Stimulated activated naive B cell treated with anti-CD40 and anti-IgM and Interleukin-4, amounts not matched to agents 10 μg/mL and 1 μg/mL and 100 μg/mL, for 72 hours (primary cell): Measurements from ENCODE around the gene NFKBIL1.
"Not testable (repeated sequence)": the region's sequence is repeated elsewhere in the genome, so short reads cannot be mapped to it uniquely, and the experiment has no call there.

Experiments
- ATAC-seq, 2 donors: fragments of 150-1000 bp; cut with Tn5 transposase; replicated peaks; 2 replicates each; pipeline ENCODE4 v1.10.0; 2021; ENCODE audit warnings: moderate library complexity in 1 of 2
- DNase-seq: peaks from one replicate; pipeline ENCODE4 v3.0.0; 2021
- H3K27ac Mint-ChIP-seq: one replicate; pipeline ENCODE4 v1.8.0; 2022; ENCODE audit warnings: mild to moderate bottlenecking, mixed read lengths
- H3K27me3 Mint-ChIP-seq, 2 donors: one replicate each; pipeline ENCODE4 v1.8.0; 2022; ENCODE audit warnings: mixed read lengths in 2 of 2
- H3K36me3 Mint-ChIP-seq, 2 donors: one replicate each; pipeline ENCODE4 v1.8.0; 2022; ENCODE audit warnings: mixed read lengths in 2 of 2, mild to moderate bottlenecking in 1 of 2
- H3K4me1 Mint-ChIP-seq, 2 donors: one replicate each; pipeline ENCODE4 v1.8.0; 2022; ENCODE audit warnings: mixed read lengths in 2 of 2, mild to moderate bottlenecking in 1 of 2
- H3K4me3 Mint-ChIP-seq, 2 donors: one replicate each; pipeline ENCODE4 v1.8.0; 2022; ENCODE audit warnings: mild to moderate bottlenecking in 2 of 2, mixed read lengths in 2 of 2, moderate library complexity in 1 of 2
- H3K9me3 Mint-ChIP-seq, 2 donors: one replicate each; pipeline ENCODE4 v1.8.0; 2022; ENCODE audit warnings: mixed read lengths in 2 of 2, mild to moderate bottlenecking in 1 of 2

NFKBIL1 gene

DNA sequence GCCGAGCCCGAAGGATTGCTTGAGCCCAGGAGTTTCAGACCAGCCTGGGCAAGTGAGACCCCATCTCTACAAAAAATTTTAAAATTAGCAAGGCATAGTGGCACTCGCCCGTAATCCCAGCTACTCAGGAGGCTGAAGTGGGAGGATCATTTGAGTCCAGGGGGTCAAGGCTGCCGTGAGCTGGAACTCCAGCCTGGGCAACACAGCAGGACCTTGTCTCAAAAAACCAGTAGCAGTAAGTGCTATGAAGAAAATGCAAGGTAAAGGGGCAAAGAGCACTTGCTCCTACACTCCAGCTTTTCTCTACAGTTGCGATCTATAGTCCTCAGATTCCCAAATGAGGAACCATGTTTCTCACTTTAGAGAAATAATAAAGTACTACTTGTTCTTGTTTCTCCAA lies 3.8 kb upstream of the NFKBIL1 start:
- DNase-seq (no peak), ATAC-seq (no peak)
- Mint-ChIP-seq H3K4me3 (no peak overlapping the region), H3K4me1 (peaks cover 36 to 52% of the 10 kb centered on the region in 2 donors), H3K27me3 (no peaks in the 10 kb centered on the region), H3K9me3 (no peaks in the 10 kb centered on the region), H3K27ac (no peak overlapping the region), H3K36me3 (peaks cover 27 to 30% of the 10 kb centered on the region in 2 donors)

- Mint-ChIP-seq H3K9me3 (no peaks in the 10 kb centered on the region), H3K27ac (no peak overlapping the region), H3K36me3 (peaks cover 20 to 27% of the 10 kb centered on the region in 2 donors), H3K4me1 (peaks cover 30 to 52% of the 10 kb centered on the region in 2 donors), H3K4me3 (no peak overlapping the region), H3K27me3 (no peaks in the 10 kb centered on the region)
- DNase-seq (no peak), ATAC-seq (no peak)
These were observed 2.7 kb upstream of the NFKBIL1 start for GRCh38 chr6:31544676-31545075.

DNA sequence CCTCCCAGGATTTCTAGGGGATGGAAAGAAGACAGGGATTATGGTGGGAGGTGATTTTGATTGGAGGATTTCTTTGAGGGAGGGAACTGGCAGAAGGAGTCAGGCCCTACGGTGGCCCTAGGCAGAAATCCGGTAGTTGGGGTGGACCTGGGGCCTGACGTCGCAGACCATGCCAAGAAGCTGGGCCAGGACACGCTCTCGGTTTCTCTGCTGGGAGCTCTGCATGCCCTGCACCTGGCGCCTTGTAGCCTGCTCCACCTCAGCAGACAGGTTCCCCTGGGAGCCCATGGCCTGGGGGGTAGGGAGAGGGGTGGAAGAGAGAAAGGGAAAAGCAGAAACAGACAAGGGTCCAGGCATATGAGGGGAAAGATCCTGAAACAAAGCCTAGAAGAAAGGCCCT lies 2.1 kb upstream of the NFKBIL1 start:
- peaks cover 20 to 24% of the 10 kb centered on the region in 2 donors for H3K36me3 Mint-ChIP-seq
- peaks cover 25 to 52% of the 10 kb centered on the region in 2 donors for H3K4me1 Mint-ChIP-seq
- DNase-seq (no peak), ATAC-seq (no peak)
- no peaks in the 10 kb centered on the region for H3K9me3 Mint-ChIP-seq
- H3K27me3 Mint-ChIP-seq, result no peaks in the 10 kb centered on the region
- no peak overlapping the region for H3K27ac Mint-ChIP-seq
- no peak overlapping the region for H3K4me3 Mint-ChIP-seq

DNA sequence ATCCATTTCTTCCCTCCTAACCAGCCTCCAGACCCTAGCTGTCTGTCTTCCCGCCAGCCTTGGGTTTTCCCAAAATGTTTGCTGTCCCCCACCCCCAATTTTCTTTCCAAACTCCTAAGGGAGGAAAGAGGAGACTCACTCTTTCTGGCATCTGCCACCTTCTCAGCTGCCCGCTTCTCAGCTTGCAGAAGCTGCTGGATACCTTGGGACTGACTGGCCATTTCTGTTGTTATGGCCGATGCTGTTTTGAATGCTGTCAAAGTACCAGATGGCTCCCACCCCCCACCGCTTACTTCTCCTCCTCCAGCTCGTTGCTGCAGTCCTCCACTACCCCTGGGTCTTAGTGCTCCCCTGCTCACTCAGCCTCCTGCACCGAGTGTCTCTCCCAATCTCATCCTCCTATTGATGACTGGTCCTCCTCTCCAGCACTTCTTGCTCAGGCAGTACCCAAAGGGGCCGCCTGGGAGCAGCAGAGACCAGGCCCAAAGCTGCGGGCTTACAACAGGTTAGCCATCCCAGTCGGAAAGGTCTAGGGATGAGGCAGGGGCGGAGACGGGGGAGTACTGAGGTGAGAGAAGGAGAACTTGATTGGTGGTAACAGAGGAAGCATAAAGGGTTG lies 960 bp upstream of the NFKBIL1 start, which contains the start of gene ATP6V1G2:
Gene ATP6V1G2 (minus strand): TSS at position 270 of the 619 bp plus-strand sequence. CDS start 49 bp downstream, at position 221.
- Mint-ChIP-seq H3K4me3 (peak within 1 kb of the TSS; percentile 85), H3K27me3 (no peaks in the 10 kb centered on the region), H3K27ac (peak within 1 kb of the TSS; percentile 85), H3K4me1 (peaks cover 28 to 59% of the 10 kb centered on the region in 2 donors), H3K36me3 (peaks cover 20 to 23% of the 10 kb centered on the region in 2 donors), H3K9me3 (no peaks in the 10 kb centered on the region)
- ATAC-seq, result peak; percentile 68 to 70
- DNase-seq, result peak; percentile 86

GRCh38 chr6:31547727-31548543 lies 527 bp downstream of the NFKBIL1 start:
- Mint-ChIP-seq H3K4me1 (peaks cover 33 to 70% of the 10 kb centered on the region in 2 donors), H3K27ac (peak overlapping the region; percentile 85), H3K36me3 (peaks cover 18 to 27% of the 10 kb centered on the region in 2 donors), H3K27me3 (no peaks in the 10 kb centered on the region), H3K4me3 (peak overlapping the region; percentile 85), H3K9me3 (no peaks in the 10 kb centered on the region)
- DNase-seq, result no peak
- no peak for ATAC-seq

DNA sequence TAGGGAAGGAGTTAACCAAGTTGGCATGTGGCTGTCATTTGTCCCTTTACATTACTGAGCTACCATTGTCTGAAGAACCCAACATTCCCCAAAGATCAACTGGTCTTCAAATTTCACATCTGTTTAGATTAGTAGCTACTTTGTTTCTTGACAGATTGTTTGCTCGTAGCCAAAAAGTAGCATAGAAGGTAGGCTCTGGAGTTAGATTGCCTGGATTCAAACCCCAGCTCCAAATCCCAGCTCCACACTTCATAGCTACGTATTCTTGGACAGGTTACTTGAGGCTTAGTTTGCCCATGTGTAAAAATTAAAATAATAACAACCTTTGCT lies 1.1 kb downstream of the NFKBIL1 start:
- Mint-ChIP-seq H3K27me3 (no peaks in the 10 kb centered on the region), H3K27ac (peak overlapping the region; percentile 85), H3K9me3 (no peaks in the 10 kb centered on the region), H3K36me3 (peaks cover 18 to 32% of the 10 kb centered on the region in 2 donors), H3K4me3 (peak overlapping the region; percentile 85), H3K4me1 (peaks cover 33 to 70% of the 10 kb centered on the region in 2 donors)
- DNase-seq (no peak), ATAC-seq (no peak)

DNA sequence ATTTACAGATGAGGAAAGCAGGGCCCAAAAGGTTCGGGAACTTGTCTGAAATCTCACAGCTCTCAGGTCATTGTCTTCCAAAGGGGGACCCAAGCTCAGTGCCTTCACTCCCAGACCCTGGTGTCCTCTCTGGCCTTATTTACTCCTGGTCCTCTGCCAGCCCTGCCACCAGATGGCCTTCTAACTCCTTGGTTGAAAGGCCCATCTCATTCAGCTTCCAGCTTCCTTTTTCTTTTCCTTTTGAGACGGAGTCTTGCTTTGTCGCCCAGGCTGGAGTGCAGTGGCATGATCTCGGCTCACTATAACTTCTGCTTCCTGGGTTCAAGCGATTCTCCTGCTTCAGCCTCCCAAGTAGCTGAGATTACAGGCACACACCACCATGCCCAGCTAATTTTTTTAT lies 4.0 kb downstream of the NFKBIL1 start:
- Mint-ChIP-seq H3K27ac (peak overlapping the region; percentile 82), H3K4me1 (peaks cover 33 to 64% of the 10 kb centered on the region in 2 donors), H3K36me3 (peaks cover 18 to 39% of the 10 kb centered on the region in 2 donors), H3K4me3 (peak overlapping the region; percentile 2 to 53)
- ATAC-seq (peak; percentile 17 to 38), DNase-seq (peak; percentile 52)
- H3K9me3 Mint-ChIP-seq, H3K27me3 Mint-ChIP-seq: not testable (repeated sequence)

DNA sequence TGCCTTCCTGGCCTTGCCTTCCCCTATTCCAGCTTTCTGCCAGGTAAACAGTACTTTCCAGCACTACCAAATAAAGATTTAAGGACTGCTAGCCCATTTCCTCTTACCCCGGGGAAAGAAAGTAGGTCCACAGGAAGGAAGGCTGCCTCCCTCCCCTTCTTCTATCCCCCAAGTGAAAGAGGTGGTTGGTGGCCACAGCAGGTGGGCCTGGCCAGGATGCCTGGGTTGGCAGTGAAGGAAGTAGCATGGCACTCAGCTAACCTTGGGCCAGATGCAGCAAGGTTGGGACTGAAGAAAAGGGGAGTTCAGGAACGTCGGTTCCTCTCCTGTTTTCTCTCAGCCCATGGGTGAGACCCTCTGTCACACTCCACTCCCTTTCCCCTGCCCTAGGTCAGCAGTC lies 8.9 kb downstream of the NFKBIL1 start:
- peak overlapping the region in 1 of 2 donors; percentile 17 for H3K4me3 Mint-ChIP-seq
- DNase-seq (no peak), ATAC-seq (no peak)
- H3K9me3 Mint-ChIP-seq, result peaks cover 0 to 2% of the 10 kb centered on the region in 2 donors
- peaks cover 49 to 63% of the 10 kb centered on the region in 2 donors for H3K4me1 Mint-ChIP-seq
- H3K27ac Mint-ChIP-seq, result peak overlapping the region; percentile 65
- H3K27me3 Mint-ChIP-seq, result no peaks in the 10 kb centered on the region
- peaks cover 16 to 53% of the 10 kb centered on the region in 2 donors for H3K36me3 Mint-ChIP-seq

GRCh38 chr6:31557443-31558317 lies 10.3 kb downstream of the NFKBIL1 start:
- DNase-seq, result no peak
- ATAC-seq, result no peak
- Mint-ChIP-seq H3K36me3 (peaks cover 16 to 53% of the 10 kb centered on the region in 2 donors), H3K27me3 (no peaks in the 10 kb centered on the region), H3K4me3 (peak overlapping the region; percentile 81 to 86), H3K9me3 (peaks cover 0 to 2% of the 10 kb centered on the region in 2 donors), H3K27ac (peak overlapping the region; percentile 92), H3K4me1 (peaks cover 49 to 62% of the 10 kb centered on the region in 2 donors)

DNA sequence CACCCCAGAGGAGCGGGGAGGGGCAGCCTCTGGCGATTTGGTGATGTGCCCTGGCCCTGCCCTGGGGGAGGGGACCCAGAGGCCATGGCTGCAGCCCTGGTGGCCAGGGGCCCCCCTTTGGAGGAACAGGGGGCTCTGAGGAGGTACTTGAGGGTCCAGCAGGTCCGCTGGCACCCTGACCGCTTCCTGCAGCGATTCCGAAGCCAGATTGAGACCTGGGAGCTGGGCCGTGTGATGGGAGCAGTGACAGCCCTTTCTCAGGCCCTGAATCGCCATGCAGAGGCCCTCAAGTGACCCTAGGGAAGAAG lies 10.9 kb downstream of the NFKBIL1 start:
- no peak for DNase-seq
- no peak for ATAC-seq
- Mint-ChIP-seq H3K36me3 (peaks cover 16 to 55% of the 10 kb centered on the region in 2 donors), H3K27me3 (no peaks in the 10 kb centered on the region), H3K4me1 (peaks cover 54 to 68% of the 10 kb centered on the region in 2 donors), H3K4me3 (peak overlapping the region; percentile 81 to 86), H3K27ac (peak overlapping the region; percentile 92), H3K9me3 (peaks cover 0 to 2% of the 10 kb centered on the region in 2 donors)

DNA sequence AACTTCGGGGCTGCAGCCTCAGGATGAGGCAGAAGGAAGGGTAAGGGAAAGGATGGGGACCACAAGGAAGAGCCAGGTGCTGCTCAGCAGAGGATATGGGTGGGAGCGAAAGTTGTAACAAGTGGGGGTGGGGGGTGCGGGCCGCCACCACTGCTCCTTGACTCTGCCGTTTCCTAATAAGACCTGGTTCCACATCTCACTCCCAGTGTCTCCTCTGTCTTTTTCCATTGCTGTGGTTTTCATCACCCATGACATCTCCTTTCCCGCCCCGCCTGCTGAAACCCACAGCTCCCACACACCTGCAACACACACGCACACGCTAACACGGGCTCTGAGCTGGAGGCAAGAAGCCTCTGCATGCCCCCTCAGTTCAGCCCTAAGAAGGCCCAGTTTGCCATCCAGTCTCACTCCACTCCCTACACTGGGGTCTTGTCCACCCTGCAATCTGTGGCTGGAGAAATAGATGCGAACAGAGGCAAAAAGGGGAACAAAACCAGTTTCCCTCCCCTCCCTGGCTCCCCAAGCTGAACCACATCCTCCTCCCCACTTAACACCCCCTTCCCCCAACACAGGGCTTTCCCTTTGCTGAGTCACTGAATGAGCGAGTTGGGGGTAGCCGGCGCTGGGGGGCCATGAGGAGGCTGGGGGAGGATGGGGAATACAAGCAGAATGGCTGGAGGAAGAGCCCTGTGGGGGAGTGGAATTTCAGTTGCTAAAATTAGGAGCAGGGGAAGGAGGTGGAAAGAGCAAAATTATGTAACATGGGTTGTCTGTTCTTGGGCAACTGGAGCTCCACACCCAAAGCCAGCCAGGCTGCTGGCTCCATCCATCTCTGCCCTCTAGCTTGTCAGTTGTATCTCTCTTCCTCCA lies 11.5 kb downstream of the NFKBIL1 start:
- Mint-ChIP-seq H3K27ac (peak overlapping the region; percentile 92), H3K27me3 (no peaks in the 10 kb centered on the region), H3K4me1 (peaks cover 57 to 72% of the 10 kb centered on the region in 2 donors), H3K9me3 (peaks cover 0 to 2% of the 10 kb centered on the region in 2 donors), H3K4me3 (peak overlapping the region; percentile 81 to 86), H3K36me3 (peaks cover 19 to 57% of the 10 kb centered on the region in 2 donors)
- peak; percentile 53 to 55 for ATAC-seq
- DNase-seq, result peak; percentile 72

- H3K27ac Mint-ChIP-seq, result peak overlapping the region; percentile 92
- no peaks in the 10 kb centered on the region for H3K27me3 Mint-ChIP-seq
- H3K4me1 Mint-ChIP-seq, result peaks cover 58 to 77% of the 10 kb centered on the region in 2 donors
- peaks cover 0 to 2% of the 10 kb centered on the region in 2 donors for H3K9me3 Mint-ChIP-seq
- DNase-seq, result no peak
- H3K4me3 Mint-ChIP-seq, result peak overlapping the region; percentile 81 to 86
- H3K36me3 Mint-ChIP-seq, result peaks cover 20 to 58% of the 10 kb centered on the region in 2 donors
- ATAC-seq, result peak; percentile 13 to 16
These were observed 12.2 kb downstream of the NFKBIL1 start for GRCh38 chr6:31559606-31559957.

DNA sequence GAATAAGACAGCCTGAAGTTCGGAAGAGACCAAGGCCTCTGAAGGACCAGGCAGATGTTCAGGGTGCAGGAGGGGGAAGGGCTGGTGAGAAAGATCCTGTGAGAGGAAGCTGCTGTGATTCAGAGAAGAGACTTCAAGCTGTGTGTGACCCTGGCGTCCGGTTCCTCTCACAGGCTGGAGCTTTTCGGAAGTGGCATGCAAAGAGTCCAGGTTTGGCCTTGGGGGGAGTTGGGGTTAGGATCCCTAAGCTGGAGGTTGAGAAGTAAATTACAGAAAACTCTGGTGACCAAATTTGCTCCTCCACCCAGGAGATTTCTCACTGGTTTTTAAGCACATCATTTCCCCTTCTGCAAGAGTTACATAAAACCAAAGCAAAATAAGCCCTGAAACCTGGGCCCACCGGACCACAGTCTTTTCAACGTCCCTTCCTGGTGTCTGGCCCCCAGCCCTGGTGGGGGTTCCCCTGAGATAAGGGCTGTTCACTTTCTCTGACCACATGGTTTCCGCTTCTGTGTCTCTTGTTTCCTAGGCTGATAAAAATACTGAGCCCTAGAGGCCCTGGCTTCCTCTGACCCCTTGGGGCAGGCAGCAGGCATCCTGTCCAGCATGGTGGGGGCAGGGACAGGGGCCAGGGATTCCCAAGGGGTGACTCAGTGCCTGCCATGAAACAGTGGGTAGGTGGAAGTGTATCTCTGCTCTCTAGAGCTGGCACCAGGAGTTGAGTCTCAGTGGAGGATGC lies 12.7 kb downstream of the NFKBIL1 start:
- H3K4me3 Mint-ChIP-seq, result peak overlapping the region; percentile 81 to 86
- H3K9me3 Mint-ChIP-seq, result peaks cover 0 to 2% of the 10 kb centered on the region in 2 donors
- peaks cover 20 to 62% of the 10 kb centered on the region in 2 donors for H3K36me3 Mint-ChIP-seq
- ATAC-seq, result peak; percentile 74 to 77
- no peaks in the 10 kb centered on the region for H3K27me3 Mint-ChIP-seq
- peaks cover 62 to 82% of the 10 kb centered on the region in 2 donors for H3K4me1 Mint-ChIP-seq
- peak overlapping the region; percentile 92 for H3K27ac Mint-ChIP-seq
- peak; percentile 78 for DNase-seq
